OCI-LY7 (cell line): Measurements from ENCODE around the gene S100A9.

Experiments
- EZH2phosphoT487 ChIP-seq: fragments of 200-600 bp; sonication (generic); IDR thresholded peaks from 2 replicates; pipeline ENCODE4 v1.6.1; 2018; ENCODE audit warnings: low read depth, borderline replicate concordance, mild to moderate bottlenecking, mixed run types, antibody characterized with exemption, low read length, moderate library complexity, mixed read lengths
- TF ChIP-seq, protein P1 (sequence below): fragments of 200-600 bp; sonication (generic); conservative IDR thresholded peaks from 2 replicates; pipeline ENCODE4 v1.5.1; 2014; ENCODE audit warnings: mild to moderate bottlenecking, antibody characterized with exemption, low read length, moderate library complexity, mixed read lengths

DNA sequence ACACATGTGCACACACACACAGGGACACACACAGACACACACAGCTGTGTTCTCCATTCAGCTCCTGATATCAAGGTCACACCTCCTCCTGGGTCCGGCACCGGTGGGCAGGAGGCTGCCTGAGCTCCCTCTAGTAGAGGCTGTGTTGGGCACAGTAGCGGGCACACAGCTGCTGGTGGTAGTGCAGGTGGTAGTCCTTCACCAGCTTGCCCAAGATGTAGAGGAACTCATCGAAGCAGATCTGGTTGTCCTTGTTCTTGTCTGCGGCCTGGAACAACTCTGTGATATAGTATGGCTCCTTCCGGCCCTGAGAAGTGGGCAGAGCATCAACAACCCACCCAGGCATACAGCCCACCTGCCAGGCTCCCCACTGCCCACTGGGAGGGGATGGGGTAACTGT lies 38.8 kb downstream of the S100A9 start:
- TF ChIP-seq, protein P1, sequence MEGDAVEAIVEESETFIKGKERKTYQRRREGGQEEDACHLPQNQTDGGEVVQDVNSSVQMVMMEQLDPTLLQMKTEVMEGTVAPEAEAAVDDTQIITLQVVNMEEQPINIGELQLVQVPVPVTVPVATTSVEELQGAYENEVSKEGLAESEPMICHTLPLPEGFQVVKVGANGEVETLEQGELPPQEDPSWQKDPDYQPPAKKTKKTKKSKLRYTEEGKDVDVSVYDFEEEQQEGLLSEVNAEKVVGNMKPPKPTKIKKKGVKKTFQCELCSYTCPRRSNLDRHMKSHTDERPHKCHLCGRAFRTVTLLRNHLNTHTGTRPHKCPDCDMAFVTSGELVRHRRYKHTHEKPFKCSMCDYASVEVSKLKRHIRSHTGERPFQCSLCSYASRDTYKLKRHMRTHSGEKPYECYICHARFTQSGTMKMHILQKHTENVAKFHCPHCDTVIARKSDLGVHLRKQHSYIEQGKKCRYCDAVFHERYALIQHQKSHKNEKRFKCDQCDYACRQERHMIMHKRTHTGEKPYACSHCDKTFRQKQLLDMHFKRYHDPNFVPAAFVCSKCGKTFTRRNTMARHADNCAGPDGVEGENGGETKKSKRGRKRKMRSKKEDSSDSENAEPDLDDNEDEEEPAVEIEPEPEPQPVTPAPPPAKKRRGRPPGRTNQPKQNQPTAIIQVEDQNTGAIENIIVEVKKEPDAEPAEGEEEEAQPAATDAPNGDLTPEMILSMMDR, result no peak
- TF ChIP-seq EZH2phosphoT487, result no peak
